ENCODE measurements around the gene FBXL5.

FBXL5 gene

GRCh38 chr4:15569746-15570145, 85.4 kb downstream of the FBXL5 start:
- Histone ChIP-seq H3K27me3 (replicated peaks) (no peaks in the 10 kb centered on the region), H3K27ac (no peak overlapping the region), H3K36me3 (replicated peaks) (peaks cover 15% of the 10 kb centered on the region), H3K4me3 (ENCODE audit: low read depth, low read length) (no peak overlapping the region)
- TF ChIP-seq CTCF (IDR thresholded peaks at IDR 0.05; ENCODE audit: low read depth, low read length, missing control alignments), result no peak
- in situ Hi-C loops (cut with HindIII; ENCODE audit: low pct_ligation_motif_present, low sequenced_read_pairs), result no loop called here
- no peak for DNase-seq

- in situ Hi-C loops (cut with HindIII; ENCODE audit: low pct_ligation_motif_present, low sequenced_read_pairs), result no loop called here
- Histone ChIP-seq H3K27ac (no peak overlapping the region), H3K4me3 (ENCODE audit: low read depth, low read length) (no peak overlapping the region), H3K36me3 (replicated peaks) (peaks cover 16% of the 10 kb centered on the region), H3K27me3 (replicated peaks) (no peaks in the 10 kb centered on the region)
- no peak for TF ChIP-seq CTCF (IDR thresholded peaks at IDR 0.05; ENCODE audit: low read depth, low read length, missing control alignments)
- DNase-seq, result no peak
Observed at GRCh38 chr4:15568821-15569220, 86.3 kb downstream of the FBXL5 start.

DNA sequence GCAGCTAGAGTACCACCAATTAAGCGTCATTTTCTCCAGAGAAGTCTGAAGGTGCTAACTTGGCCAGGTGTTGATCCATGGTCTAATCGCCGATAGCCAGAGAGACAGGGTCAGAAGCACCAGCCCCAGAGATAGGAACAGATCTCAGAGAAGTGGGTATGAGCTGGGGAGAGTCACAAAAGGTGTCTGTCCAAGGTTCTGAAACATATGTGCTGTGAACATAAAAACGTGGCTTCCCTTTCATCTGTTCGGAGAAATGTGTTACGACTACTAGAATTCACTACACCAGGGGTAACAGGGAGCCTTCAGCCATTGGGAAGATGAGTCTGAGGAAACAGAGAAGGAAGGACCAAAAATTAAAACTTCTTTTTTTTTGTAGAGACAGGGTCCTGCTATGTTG, 91.3 kb downstream of the FBXL5 start:
- DNase-seq, result no peak
- in situ Hi-C loops (cut with HindIII; ENCODE audit: low pct_ligation_motif_present, low sequenced_read_pairs), result no loop called here
- H3K36me3 ChIP-seq (replicated peaks), result peaks cover 22% of the 10 kb centered on the region
- no peak for TF ChIP-seq CTCF (IDR thresholded peaks at IDR 0.05; ENCODE audit: low read depth, low read length, missing control alignments)
- no peaks in the 10 kb centered on the region for H3K27me3 ChIP-seq (replicated peaks)
- H3K27ac ChIP-seq, result no peak overlapping the region
- H3K4me3 ChIP-seq (ENCODE audit: low read depth, low read length), result no peak overlapping the region

DNA sequence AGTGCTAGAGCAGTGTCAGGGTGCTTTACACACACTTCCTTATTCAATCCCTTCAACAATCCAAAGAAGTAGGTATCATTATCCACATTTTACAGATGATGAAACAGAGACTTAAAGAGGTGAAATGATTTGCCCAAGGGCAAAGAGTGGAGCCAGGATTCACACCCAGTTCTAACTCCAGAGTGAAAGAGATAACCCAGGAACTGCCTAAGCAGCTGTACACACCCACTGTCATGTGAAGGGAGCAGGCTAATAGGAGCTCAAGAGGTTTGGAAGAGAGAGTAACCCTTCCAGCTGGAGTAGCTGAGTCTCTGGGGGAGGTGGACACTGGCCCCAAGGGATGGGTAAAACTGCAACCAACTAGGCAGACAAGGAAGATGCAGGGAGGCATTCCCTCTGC, 92.5 kb downstream of the FBXL5 start:
- Histone ChIP-seq H3K36me3 (replicated peaks) (peaks cover 16% of the 10 kb centered on the region), H3K27ac (no peak overlapping the region)
- in situ Hi-C loops (cut with HindIII; ENCODE audit: low pct_ligation_motif_present, low sequenced_read_pairs), result no loop called here

DNA sequence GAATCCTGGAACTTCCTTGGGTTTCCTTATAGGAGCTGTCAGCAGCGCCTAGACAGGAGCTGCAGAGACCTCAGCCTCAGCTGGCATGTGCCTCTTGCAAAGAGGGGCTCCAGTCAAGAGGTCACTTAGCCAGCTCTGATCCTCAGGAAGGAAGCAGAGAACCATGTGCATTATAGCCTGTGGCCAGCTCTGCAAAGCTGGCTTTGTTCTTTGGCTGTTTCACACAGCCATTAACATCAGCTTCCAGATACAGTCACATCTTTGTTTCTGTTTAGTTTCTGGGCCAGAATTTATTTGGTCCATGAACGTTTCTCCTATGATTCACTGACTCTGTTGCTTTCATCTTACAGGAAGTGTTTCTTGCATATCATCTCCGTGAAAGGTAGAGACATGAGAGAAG, 93.0 kb downstream of the FBXL5 start:
- Histone ChIP-seq H3K4me3 (ENCODE audit: low read depth, low read length) (no peak overlapping the region), H3K27me3 (replicated peaks) (no peaks in the 10 kb centered on the region), H3K27ac (no peak overlapping the region), H3K36me3 (replicated peaks) (peaks cover 16% of the 10 kb centered on the region)
- no peak for TF ChIP-seq CTCF (IDR thresholded peaks at IDR 0.05; ENCODE audit: low read depth, low read length, missing control alignments)
- in situ Hi-C loops (cut with HindIII; ENCODE audit: low pct_ligation_motif_present, low sequenced_read_pairs), result no loop called here
- no peak for DNase-seq

More for the DNA sequence above, 92.5 kb downstream of the FBXL5 start:
- Histone ChIP-seq H3K4me3 (ENCODE audit: low read depth, low read length) (no peak overlapping the region), H3K27me3 (replicated peaks) (no peaks in the 10 kb centered on the region)
- DNase-seq, result no peak
- no peak for TF ChIP-seq CTCF (IDR thresholded peaks at IDR 0.05; ENCODE audit: low read depth, low read length, missing control alignments)

- no peak for TF ChIP-seq CTCF (IDR thresholded peaks at IDR 0.05; ENCODE audit: low read depth, low read length, missing control alignments)
- Histone ChIP-seq H3K36me3 (replicated peaks) (peaks cover 19% of the 10 kb centered on the region), H3K27me3 (replicated peaks) (no peaks in the 10 kb centered on the region), H3K4me3 (ENCODE audit: low read depth, low read length) (no peak overlapping the region), H3K27ac (no peak overlapping the region)
- in situ Hi-C loops (cut with HindIII; ENCODE audit: low pct_ligation_motif_present, low sequenced_read_pairs), result no loop called here
- no peak for DNase-seq
Observed at GRCh38 chr4:15558561-15558960, 96.6 kb downstream of the FBXL5 start.
